ENCODE data around the gene SPAG7.

GRCh38 chr17:5003214-5003867, 35.7 kb upstream of the SPAG7 start:
- no peak for TF ChIP-seq CTCF (IDR thresholded peaks at IDR 0.05 in 8 of 11, conservative IDR thresholded peaks at IDR 0.05 in 3 of 11)
- no peak for TF ChIP-seq POLR2A (IDR thresholded peaks at IDR 0.05)

Data from spleen (tissue), 7 donors.